HEK293T (cell line): ENCODE results near the gene DAPK1.

Experiments used
- ELF4 ChIP-seq: fragments of 450-650 bp; IDR thresholded peaks from 2 replicates; pipeline ENCODE4 v1.6.1; 2017; ENCODE audit warnings: antibody characterized with exemption
- L3MBTL2 ChIP-seq: fragments of 450-650 bp; conservative IDR thresholded peaks from 2 replicates; pipeline ENCODE4 v1.6.1; 2016; ENCODE audit warnings: mild to moderate bottlenecking
- SUZ12 ChIP-seq: fragments of 450-650 bp; IDR thresholded peaks from 2 replicates; pipeline ENCODE4 v1.6.1; 2016; ENCODE audit warnings: mild to moderate bottlenecking

- TF ChIP-seq L3MBTL2 (no peak), SUZ12 (no peak), ELF4 (no peak)
These were observed 44.5 kb downstream of the DAPK1 start for GRCh38 chr9:87542141-87542540.
